Amniotic epithelial cell (primary cell): ENCODE data around the gene NEDD9.

Experiments used
- DNase-seq: peaks from one replicate; pipeline ENCODE4 v3.0.0-alpha.2; 2010; ENCODE audit warnings: low read depth

NEDD9 gene

GRCh38 chr6:11217360-11218101 lies 14.9 kb downstream of the NEDD9 start:
- DNase-seq, result peak; percentile 77

GRCh38 chr6:11215773-11216172 lies 16.7 kb downstream of the NEDD9 start:
- no peak for DNase-seq

GRCh38 chr6:11214901-11215300 lies 17.6 kb downstream of the NEDD9 start:
- no peak for DNase-seq

GRCh38 chr6:11214084-11214833 lies 18.2 kb downstream of the NEDD9 start:
- no peak for DNase-seq

- no peak for DNase-seq
Observed at GRCh38 chr6:11213422-11214021, 18.9 kb downstream of the NEDD9 start.

GRCh38 chr6:11212664-11213063 lies 19.8 kb downstream of the NEDD9 start:
- DNase-seq, result peak; percentile 94

- DNase-seq, result no peak
Observed at GRCh38 chr6:11211254-11211653, 21.2 kb downstream of the NEDD9 start.

- DNase-seq, result no peak
Observed at GRCh38 chr6:11210386-11211138, 21.9 kb downstream of the NEDD9 start.

- DNase-seq, result peak; percentile 60
Observed at GRCh38 chr6:11209906-11210305, 22.6 kb downstream of the NEDD9 start.

- DNase-seq, result no peak
Observed at GRCh38 chr6:11209369-11209768, 23.1 kb downstream of the NEDD9 start.

- no peak for DNase-seq
Observed at GRCh38 chr6:11208854-11209253, 23.6 kb downstream of the NEDD9 start.

GRCh38 chr6:11208267-11208666 lies 24.2 kb downstream of the NEDD9 start:
- DNase-seq, result no peak

- DNase-seq, result peak; percentile 95
Observed at GRCh38 chr6:11207199-11207968, 25.1 kb downstream of the NEDD9 start.

- DNase-seq, result no peak
Observed at GRCh38 chr6:11206576-11206975, 25.9 kb downstream of the NEDD9 start.

- DNase-seq, result no peak
Observed at GRCh38 chr6:11204794-11205366, 27.6 kb downstream of the NEDD9 start.

GRCh38 chr6:11204005-11204399 lies 28.5 kb downstream of the NEDD9 start:
- no peak for DNase-seq

- no peak for DNase-seq
Observed at GRCh38 chr6:11203306-11204004, 29.0 kb downstream of the NEDD9 start.

GRCh38 chr6:11202513-11203305 lies 29.8 kb downstream of the NEDD9 start:
- DNase-seq, result no peak

- DNase-seq, result no peak
Observed at GRCh38 chr6:11201772-11202512, 30.5 kb downstream of the NEDD9 start.
